Measurements from ENCODE around the gene MAVS.

DNA sequence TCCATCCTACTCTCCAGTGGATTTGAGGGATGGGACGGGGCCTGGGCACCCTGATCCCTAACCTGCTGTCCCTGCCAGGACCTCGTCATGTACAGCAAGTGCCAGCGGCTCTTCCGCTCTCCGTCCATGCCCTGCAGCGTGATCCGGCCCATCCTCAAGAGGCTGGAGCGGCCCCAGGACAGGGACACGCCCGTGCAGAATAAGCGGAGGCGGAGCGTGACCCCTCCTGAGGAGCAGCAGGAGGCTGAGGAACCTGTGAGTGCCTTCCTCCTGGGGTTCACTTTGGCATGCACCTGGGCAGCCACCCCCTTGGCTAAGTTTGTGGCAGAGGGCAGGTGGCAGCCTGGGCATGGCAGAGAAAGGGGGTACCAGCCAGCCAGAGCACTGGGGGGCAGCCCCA is 44.8 kb upstream of the MAVS start:
- TF ChIP-seq, protein P1, sequence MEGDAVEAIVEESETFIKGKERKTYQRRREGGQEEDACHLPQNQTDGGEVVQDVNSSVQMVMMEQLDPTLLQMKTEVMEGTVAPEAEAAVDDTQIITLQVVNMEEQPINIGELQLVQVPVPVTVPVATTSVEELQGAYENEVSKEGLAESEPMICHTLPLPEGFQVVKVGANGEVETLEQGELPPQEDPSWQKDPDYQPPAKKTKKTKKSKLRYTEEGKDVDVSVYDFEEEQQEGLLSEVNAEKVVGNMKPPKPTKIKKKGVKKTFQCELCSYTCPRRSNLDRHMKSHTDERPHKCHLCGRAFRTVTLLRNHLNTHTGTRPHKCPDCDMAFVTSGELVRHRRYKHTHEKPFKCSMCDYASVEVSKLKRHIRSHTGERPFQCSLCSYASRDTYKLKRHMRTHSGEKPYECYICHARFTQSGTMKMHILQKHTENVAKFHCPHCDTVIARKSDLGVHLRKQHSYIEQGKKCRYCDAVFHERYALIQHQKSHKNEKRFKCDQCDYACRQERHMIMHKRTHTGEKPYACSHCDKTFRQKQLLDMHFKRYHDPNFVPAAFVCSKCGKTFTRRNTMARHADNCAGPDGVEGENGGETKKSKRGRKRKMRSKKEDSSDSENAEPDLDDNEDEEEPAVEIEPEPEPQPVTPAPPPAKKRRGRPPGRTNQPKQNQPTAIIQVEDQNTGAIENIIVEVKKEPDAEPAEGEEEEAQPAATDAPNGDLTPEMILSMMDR (conservative IDR thresholded peaks at IDR 0.05 in 1 of 2, IDR thresholded peaks at IDR 0.05 in 1 of 2; ENCODE audit: low read depth in 1 of 2, low read length in 2 of 2) = no peak
- no peak for TF ChIP-seq EZH2 (IDR thresholded peaks at IDR 0.05; ENCODE audit: low read length, missing control alignments)

Data from fibroblast of lung (primary cell).